Measurements from ENCODE around the gene C2orf49.

Gene C2orf49

GRCh38 chr2:105301646-105302045 is 35.7 kb upstream of the C2orf49 start:
- H3K9me3 ChIP-seq (ENCODE audit: control insufficient read depth, insufficient read depth, low read length): no peaks in the 10 kb centered on the region
- no peak overlapping the region for H3K9ac ChIP-seq (ENCODE audit: low read depth, low read length)
- H3K36me3 ChIP-seq (ENCODE audit: control insufficient read depth, insufficient read depth, low read length): peaks cover 2% of the 10 kb centered on the region
- H3K4me3 ChIP-seq (ENCODE audit: low read depth, low read length): no peak overlapping the region
- no peaks in the 10 kb centered on the region for H3K27me3 ChIP-seq (ENCODE audit: control insufficient read depth, insufficient read depth, low read length)
- no peaks in the 10 kb centered on the region for H3K4me1 ChIP-seq (ENCODE audit: control insufficient read depth, insufficient read depth, low read length)

GRCh38 chr2:105307146-105307545 is 30.2 kb upstream of the C2orf49 start:
- Histone ChIP-seq H3K9me3 (ENCODE audit: control insufficient read depth, insufficient read depth, low read length) (no peaks in the 10 kb centered on the region), H3K36me3 (ENCODE audit: control insufficient read depth, insufficient read depth, low read length) (peaks cover 13% of the 10 kb centered on the region), H3K4me3 (ENCODE audit: low read depth, low read length) (no peak overlapping the region), H3K9ac (ENCODE audit: low read depth, low read length) (no peak overlapping the region), H3K4me1 (ENCODE audit: control insufficient read depth, insufficient read depth, low read length) (no peaks in the 10 kb centered on the region), H3K27me3 (ENCODE audit: control insufficient read depth, insufficient read depth, low read length) (no peaks in the 10 kb centered on the region)

GRCh38 chr2:105307550-105307949 is 29.8 kb upstream of the C2orf49 start:
- no peak overlapping the region for H3K4me3 ChIP-seq (ENCODE audit: low read depth, low read length)
- no peaks in the 10 kb centered on the region for H3K4me1 ChIP-seq (ENCODE audit: control insufficient read depth, insufficient read depth, low read length)
- H3K9ac ChIP-seq (ENCODE audit: low read depth, low read length): no peak overlapping the region
- H3K27me3 ChIP-seq (ENCODE audit: control insufficient read depth, insufficient read depth, low read length): no peaks in the 10 kb centered on the region
- no peaks in the 10 kb centered on the region for H3K9me3 ChIP-seq (ENCODE audit: control insufficient read depth, insufficient read depth, low read length)
- peaks cover 13% of the 10 kb centered on the region for H3K36me3 ChIP-seq (ENCODE audit: control insufficient read depth, insufficient read depth, low read length)

DNA sequence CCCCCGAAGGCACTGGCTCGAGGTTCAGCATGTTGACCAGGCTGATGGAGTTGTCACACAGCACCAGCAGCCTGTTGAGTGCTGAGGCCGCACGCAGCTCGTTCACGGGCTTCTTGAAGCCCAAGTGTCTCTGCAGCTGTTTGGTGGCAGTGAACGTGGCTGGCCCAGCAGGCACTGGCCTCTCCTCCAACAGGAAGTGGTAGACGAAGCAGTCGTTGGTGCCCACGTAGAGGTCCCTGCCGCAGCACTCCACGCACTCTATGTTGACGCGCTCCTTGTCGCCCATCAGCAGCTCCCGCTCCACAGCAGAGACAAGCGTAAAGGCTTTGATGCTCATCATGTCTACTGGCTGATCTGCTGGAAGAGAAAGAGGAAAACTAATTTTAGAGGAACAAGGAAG is 29.4 kb upstream of the C2orf49 start:
- Histone ChIP-seq H3K27me3 (ENCODE audit: control insufficient read depth, insufficient read depth, low read length) (no peaks in the 10 kb centered on the region), H3K9me3 (ENCODE audit: control insufficient read depth, insufficient read depth, low read length) (no peaks in the 10 kb centered on the region), H3K9ac (ENCODE audit: low read depth, low read length) (no peak overlapping the region), H3K4me3 (ENCODE audit: low read depth, low read length) (no peak overlapping the region), H3K4me1 (ENCODE audit: control insufficient read depth, insufficient read depth, low read length) (no peaks in the 10 kb centered on the region), H3K36me3 (ENCODE audit: control insufficient read depth, insufficient read depth, low read length) (peaks cover 13% of the 10 kb centered on the region)

GRCh38 chr2:105308382-105309146 is 28.8 kb upstream of the C2orf49 start:
- Histone ChIP-seq H3K4me1 (ENCODE audit: control insufficient read depth, insufficient read depth, low read length) (no peaks in the 10 kb centered on the region), H3K36me3 (ENCODE audit: control insufficient read depth, insufficient read depth, low read length) (peaks cover 13% of the 10 kb centered on the region), H3K4me3 (ENCODE audit: low read depth, low read length) (no peak overlapping the region), H3K9ac (ENCODE audit: low read depth, low read length) (no peak overlapping the region), H3K27me3 (ENCODE audit: control insufficient read depth, insufficient read depth, low read length) (no peaks in the 10 kb centered on the region), H3K9me3 (ENCODE audit: control insufficient read depth, insufficient read depth, low read length) (no peaks in the 10 kb centered on the region)

DNA sequence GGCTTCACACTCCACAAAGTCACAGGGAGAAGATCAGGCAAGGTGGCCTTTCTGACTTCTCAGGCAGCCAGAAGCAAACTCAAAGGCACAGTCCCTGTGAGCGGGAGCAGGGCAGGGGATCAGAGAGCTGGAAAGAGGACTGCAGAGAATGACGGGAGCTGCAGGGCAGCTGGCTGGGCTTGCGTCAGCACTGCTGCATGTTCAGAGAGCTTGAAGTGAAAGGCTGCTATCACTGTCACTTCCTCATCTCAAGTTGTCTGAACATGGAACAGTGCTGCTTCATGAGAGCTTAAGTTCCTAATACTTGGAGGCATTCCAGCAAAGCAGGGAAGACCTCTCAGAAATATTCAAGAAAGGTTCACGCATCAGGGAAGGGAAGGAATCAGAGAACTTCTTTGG is 28.2 kb upstream of the C2orf49 start:
- H3K27me3 ChIP-seq (ENCODE audit: control insufficient read depth, insufficient read depth, low read length): no peaks in the 10 kb centered on the region
- no peaks in the 10 kb centered on the region for H3K9me3 ChIP-seq (ENCODE audit: control insufficient read depth, insufficient read depth, low read length)
- peaks cover 13% of the 10 kb centered on the region for H3K36me3 ChIP-seq (ENCODE audit: control insufficient read depth, insufficient read depth, low read length)
- no peak overlapping the region for H3K9ac ChIP-seq (ENCODE audit: low read depth, low read length)
- H3K4me3 ChIP-seq (ENCODE audit: low read depth, low read length): no peak overlapping the region
- H3K4me1 ChIP-seq (ENCODE audit: control insufficient read depth, insufficient read depth, low read length): no peaks in the 10 kb centered on the region

DNA sequence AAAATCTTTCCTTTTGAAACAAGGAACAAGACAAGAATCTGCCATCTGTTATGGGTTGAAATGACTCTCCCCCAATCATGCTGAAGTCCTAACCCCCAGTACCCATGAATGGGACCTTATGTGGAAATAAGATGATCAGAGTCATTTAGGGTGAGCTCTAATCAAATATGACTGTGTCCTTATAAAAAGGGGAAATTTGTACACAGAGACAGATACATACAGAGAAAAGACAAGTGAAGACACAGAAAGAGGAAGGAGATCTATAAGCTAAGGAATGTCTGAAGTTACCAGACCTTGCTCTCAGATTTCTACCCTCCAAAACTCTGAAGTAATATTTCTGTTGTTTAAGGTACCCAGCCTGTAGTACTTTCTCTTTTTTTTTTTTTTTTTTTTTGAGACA is 23.5 kb upstream of the C2orf49 start:
- Histone ChIP-seq H3K36me3 (ENCODE audit: control insufficient read depth, insufficient read depth, low read length) (no peaks in the 10 kb centered on the region), H3K27me3 (ENCODE audit: control insufficient read depth, insufficient read depth, low read length) (no peaks in the 10 kb centered on the region), H3K4me3 (ENCODE audit: low read depth, low read length) (no peak overlapping the region), H3K9ac (ENCODE audit: low read depth, low read length) (no peak overlapping the region), H3K9me3 (ENCODE audit: control insufficient read depth, insufficient read depth, low read length) (no peaks in the 10 kb centered on the region), H3K4me1 (ENCODE audit: control insufficient read depth, insufficient read depth, low read length) (no peaks in the 10 kb centered on the region)

- Histone ChIP-seq H3K4me1 (ENCODE audit: control insufficient read depth, insufficient read depth, low read length) (no peaks in the 10 kb centered on the region), H3K4me3 (ENCODE audit: low read depth, low read length) (no peak overlapping the region), H3K36me3 (ENCODE audit: control insufficient read depth, insufficient read depth, low read length) (no peaks in the 10 kb centered on the region), H3K9me3 (ENCODE audit: control insufficient read depth, insufficient read depth, low read length) (no peaks in the 10 kb centered on the region), H3K27me3 (ENCODE audit: control insufficient read depth, insufficient read depth, low read length) (no peaks in the 10 kb centered on the region), H3K9ac (ENCODE audit: low read depth, low read length) (no peak overlapping the region)
Observed at GRCh38 chr2:105315314-105315713, 22.0 kb upstream of the C2orf49 start.

DNA sequence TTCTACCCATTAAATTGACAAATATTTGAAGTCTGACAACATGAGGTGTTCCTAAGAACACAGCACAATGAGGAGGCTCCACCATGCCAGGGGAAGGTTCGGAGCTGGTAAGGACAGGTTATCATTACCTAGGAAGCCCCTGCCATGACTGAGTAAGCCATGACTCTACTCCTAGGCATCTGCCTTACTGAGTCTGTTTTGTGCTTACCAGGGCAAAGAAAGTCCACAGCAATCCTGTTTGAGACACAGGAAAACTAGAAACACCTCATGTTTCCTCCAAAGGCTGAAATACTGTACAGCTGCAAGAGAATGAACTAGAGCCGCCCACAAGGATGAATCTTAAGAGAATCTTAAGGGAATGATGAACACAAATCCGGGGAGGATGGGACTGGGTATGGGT is 19.4 kb upstream of the C2orf49 start:
- no peaks in the 10 kb centered on the region for H3K36me3 ChIP-seq (ENCODE audit: control insufficient read depth, insufficient read depth, low read length)
- no peak overlapping the region for H3K4me3 ChIP-seq (ENCODE audit: low read depth, low read length)
- no peaks in the 10 kb centered on the region for H3K9me3 ChIP-seq (ENCODE audit: control insufficient read depth, insufficient read depth, low read length)
- no peaks in the 10 kb centered on the region for H3K27me3 ChIP-seq (ENCODE audit: control insufficient read depth, insufficient read depth, low read length)
- H3K4me1 ChIP-seq (ENCODE audit: control insufficient read depth, insufficient read depth, low read length): no peaks in the 10 kb centered on the region
- no peak overlapping the region for H3K9ac ChIP-seq (ENCODE audit: low read depth, low read length)

GRCh38 chr2:105320651-105321215 is 16.6 kb upstream of the C2orf49 start:
- Histone ChIP-seq H3K4me3 (ENCODE audit: low read depth, low read length) (no peak overlapping the region), H3K36me3 (ENCODE audit: control insufficient read depth, insufficient read depth, low read length) (no peaks in the 10 kb centered on the region), H3K27me3 (ENCODE audit: control insufficient read depth, insufficient read depth, low read length) (no peaks in the 10 kb centered on the region), H3K4me1 (ENCODE audit: control insufficient read depth, insufficient read depth, low read length) (peaks cover 10% of the 10 kb centered on the region), H3K9me3 (ENCODE audit: control insufficient read depth, insufficient read depth, low read length) (no peaks in the 10 kb centered on the region), H3K9ac (ENCODE audit: low read depth, low read length) (no peak overlapping the region)

DNA sequence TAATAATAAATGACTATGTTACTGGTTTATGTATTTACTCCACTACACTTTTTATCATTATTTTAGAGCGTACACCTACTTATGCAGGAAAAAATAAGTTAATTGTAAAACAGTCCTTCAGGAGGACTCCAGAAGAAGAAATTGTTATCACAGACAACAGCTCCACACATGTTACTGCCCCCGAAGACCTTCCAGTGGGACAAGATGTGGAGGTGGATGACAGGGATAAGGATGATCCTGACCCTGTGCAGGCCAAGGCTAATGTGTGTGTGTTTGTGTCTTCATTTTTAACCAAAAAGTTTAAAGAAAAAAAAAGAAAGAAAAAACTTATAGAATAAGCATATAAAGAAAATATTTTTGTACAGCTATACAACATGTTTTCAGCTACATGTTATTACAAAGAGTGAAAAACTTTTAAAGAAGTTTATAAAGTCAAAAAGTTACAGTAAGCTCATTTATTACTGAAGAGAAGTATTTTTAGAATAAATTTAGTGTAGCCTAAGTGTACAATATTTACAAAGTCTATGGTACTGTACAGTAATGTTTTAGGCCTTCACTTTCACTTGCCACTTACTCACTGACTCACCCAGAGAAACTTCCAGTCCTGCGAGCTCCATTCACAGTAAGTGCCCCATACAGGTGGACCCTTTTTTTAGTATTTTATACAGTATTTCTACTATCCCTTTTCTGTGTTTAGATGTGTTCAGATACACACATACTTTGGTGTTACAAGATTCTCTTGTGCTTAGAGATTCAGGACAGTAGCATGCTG is 15.3 kb upstream of the C2orf49 start:
- Histone ChIP-seq H3K9me3 (ENCODE audit: control insufficient read depth, insufficient read depth, low read length) (no peaks in the 10 kb centered on the region), H3K27me3 (ENCODE audit: control insufficient read depth, insufficient read depth, low read length) (no peaks in the 10 kb centered on the region), H3K4me1 (ENCODE audit: control insufficient read depth, insufficient read depth, low read length) (peaks cover 10% of the 10 kb centered on the region), H3K9ac (ENCODE audit: low read depth, low read length) (no peak overlapping the region), H3K4me3 (ENCODE audit: low read depth, low read length) (no peak overlapping the region), H3K36me3 (ENCODE audit: control insufficient read depth, insufficient read depth, low read length) (no peaks in the 10 kb centered on the region)

GRCh38 chr2:105323111-105323510 is 14.2 kb upstream of the C2orf49 start:
- Histone ChIP-seq H3K36me3 (ENCODE audit: control insufficient read depth, insufficient read depth, low read length) (no peaks in the 10 kb centered on the region), H3K4me1 (ENCODE audit: control insufficient read depth, insufficient read depth, low read length) (peaks cover 10% of the 10 kb centered on the region), H3K9me3 (ENCODE audit: control insufficient read depth, insufficient read depth, low read length) (no peaks in the 10 kb centered on the region), H3K4me3 (ENCODE audit: low read depth, low read length) (no peak overlapping the region), H3K9ac (ENCODE audit: low read depth, low read length) (no peak overlapping the region), H3K27me3 (ENCODE audit: control insufficient read depth, insufficient read depth, low read length) (no peaks in the 10 kb centered on the region)
